ENCODE data around the gene CFAP210.

GRCh38 chr2:169711751-169712509, 17.7 kb upstream of the CFAP210 start:
- TF ChIP-seq CTCF (IDR thresholded peaks at IDR 0.05; ENCODE audit: borderline replicate concordance, extremely low read depth, low read length, poor library complexity, severe bottlenecking) (no peak), EZH2 (IDR thresholded peaks at IDR 0.05; ENCODE audit: borderline replicate concordance, low read depth, low read length, severe bottlenecking) (no peak)
